Measurements from ENCODE around the gene SGSM2. TPM values are rescaled to one million over a fixed set of nuclear protein-coding genes. Genes with fewer than 3 reads are reported as not detected.
A peak's percentile ranks its signal among the peaks of the same experiment; 100 is the strongest.

SGSM2 gene
- total and polyA plus RNA-seq, 2 of the 13 experiments (the other 11 are each of a cell fraction or from before 2014, with no cell fraction given) = 30.4 to 51.3 TPM

GRCh38 chr17:2303204-2304188, 33.8 kb upstream of the SGSM2 start, which contains the start of the genes SMG6 and SRR (continued):
- TF ChIP-seq, protein P1, sequence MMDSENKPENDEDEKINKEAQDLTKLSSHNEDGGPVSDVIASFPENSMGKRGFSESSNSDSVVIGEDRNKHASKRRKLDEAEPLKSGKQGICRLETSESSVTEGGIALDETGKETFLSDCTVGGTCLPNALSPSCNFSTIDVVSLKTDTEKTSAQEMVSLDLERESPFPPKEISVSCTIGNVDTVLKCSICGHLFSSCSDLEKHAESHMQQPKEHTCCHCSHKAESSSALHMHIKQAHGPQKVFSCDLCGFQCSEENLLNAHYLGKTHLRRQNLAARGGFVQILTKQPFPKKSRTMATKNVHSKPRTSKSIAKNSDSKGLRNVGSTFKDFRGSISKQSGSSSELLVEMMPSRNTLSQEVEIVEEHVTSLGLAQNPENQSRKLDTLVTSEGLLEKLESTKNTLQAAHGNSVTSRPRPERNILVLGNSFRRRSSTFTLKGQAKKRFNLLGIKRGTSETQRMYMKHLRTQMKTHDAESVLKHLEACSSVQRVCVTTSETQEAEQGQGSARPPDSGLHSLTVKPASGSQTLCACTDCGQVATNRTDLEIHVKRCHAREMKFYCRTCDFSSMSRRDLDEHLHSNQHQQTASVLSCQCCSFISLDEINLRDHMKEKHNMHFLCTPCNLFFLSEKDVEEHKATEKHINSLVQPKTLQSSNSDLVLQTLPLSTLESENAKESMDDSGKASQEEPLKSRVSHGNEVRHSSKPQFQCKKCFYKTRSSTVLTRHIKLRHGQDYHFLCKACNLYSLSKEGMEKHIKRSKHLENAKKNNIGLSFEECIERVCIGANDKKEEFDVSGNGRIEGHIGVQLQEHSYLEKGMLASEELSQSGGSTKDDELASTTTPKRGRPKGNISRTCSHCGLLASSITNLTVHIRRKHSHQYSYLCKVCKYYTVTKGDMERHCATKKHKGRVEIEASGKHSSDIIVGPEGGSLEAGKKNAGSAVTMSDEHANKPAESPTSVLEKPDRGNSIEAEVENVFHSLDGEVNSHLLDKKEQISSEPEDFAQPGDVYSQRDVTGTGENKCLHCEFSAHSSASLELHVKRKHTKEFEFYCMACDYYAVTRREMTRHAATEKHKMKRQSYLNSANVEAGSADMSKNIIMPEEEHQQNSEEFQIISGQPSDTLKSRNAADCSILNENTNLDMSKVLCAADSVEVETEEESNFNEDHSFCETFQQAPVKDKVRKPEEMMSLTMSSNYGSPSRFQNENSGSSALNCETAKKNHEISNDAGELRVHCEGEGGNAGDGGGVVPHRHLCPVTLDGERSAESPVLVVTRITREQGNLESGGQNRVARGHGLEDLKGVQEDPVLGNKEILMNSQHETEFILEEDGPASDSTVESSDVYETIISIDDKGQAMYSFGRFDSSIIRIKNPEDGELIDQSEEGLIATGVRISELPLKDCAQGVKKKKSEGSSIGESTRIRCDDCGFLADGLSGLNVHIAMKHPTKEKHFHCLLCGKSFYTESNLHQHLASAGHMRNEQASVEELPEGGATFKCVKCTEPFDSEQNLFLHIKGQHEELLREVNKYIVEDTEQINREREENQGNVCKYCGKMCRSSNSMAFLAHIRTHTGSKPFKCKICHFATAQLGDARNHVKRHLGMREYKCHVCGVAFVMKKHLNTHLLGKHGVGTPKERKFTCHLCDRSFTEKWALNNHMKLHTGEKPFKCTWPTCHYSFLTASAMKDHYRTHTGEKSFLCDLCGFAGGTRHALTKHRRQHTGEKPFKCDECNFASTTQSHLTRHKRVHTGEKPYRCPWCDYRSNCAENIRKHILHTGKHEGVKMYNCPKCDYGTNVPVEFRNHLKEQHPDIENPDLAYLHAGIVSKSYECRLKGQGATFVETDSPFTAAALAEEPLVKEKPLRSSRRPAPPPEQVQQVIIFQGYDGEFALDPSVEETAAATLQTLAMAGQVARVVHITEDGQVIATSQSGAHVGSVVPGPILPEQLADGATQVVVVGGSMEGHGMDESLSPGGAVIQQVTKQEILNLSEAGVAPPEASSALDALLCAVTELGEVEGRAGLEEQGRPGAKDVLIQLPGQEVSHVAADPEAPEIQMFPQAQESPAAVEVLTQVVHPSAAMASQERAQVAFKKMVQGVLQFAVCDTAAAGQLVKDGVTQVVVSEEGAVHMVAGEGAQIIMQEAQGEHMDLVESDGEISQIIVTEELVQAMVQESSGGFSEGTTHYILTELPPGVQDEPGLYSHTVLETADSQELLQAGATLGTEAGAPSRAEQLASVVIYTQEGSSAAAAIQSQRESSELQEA (CRISPR knock-in tag; IDR thresholded peaks at IDR 0.05; ENCODE audit: not compliant biosample characterization) = no peak
- TF ChIP-seq TAF15 (IDR thresholded peaks at IDR 0.05; ENCODE audit: low read depth, low read length, poor library complexity, severe bottlenecking) (no peak), FOXP4 (CRISPR knock-in tag; IDR thresholded peaks at IDR 0.05) (0 out of 2 replicates have a peak, but pooled peaks have one; percentile 12), CHCHD3 (CRISPR knock-in tag; IDR thresholded peaks at IDR 0.05) (no peak), PATZ1 (CRISPR knock-in tag; IDR thresholded peaks at IDR 0.05) (peak; percentile 85), ZNF597 (CRISPR knock-in tag; IDR thresholded peaks at IDR 0.05) (no peak), ZNF777 (CRISPR knock-in tag; IDR thresholded peaks at IDR 0.05) (peak; percentile 50), THAP9 (CRISPR knock-in tag; IDR thresholded peaks at IDR 0.05; ENCODE audit: borderline replicate concordance) (peak; percentile 65; the same call in 1 of the 2 replicates), DMAP1 (CRISPR knock-in tag; IDR thresholded peaks at IDR 0.05) (peak; percentile 71), MAFK (conservative IDR thresholded peaks at IDR 0.05 in 1 of 2, IDR thresholded peaks at IDR 0.05 in 1 of 2; ENCODE audit: low read length in 2 of 2) (no peak)

Measured in HepG2 (cell line).